IMR-90 (cell line): Measurements from ENCODE around the gene CAVIN2.

ENCODE experiments used
- CEBPB ChIP-seq: IDR thresholded peaks from 2 replicates; pipeline ENCODE4 v1.6.1; 2012; ENCODE audit warnings: low read depth, low read length, improper control_type of control experiment
- CTCF ChIP-seq: conservative IDR thresholded peaks from 2 replicates; pipeline ENCODE4 v1.5.1; 2012; ENCODE audit warnings: mild to moderate bottlenecking, low read depth, low read length, improper control_type of control experiment
- ELK1 ChIP-seq: fragments of 150-350 bp; IDR thresholded peaks from 2 replicates; pipeline ENCODE4 v1.6.1; 2016; ENCODE audit warnings: low read depth, mild to moderate bottlenecking, low read length, moderate library complexity, borderline replicate concordance
- FOS ChIP-seq: fragments of 150-350 bp; IDR thresholded peaks from 2 replicates; pipeline ENCODE4 v1.6.1; 2016; ENCODE audit warnings: low read depth, low read length
- MXI1 ChIP-seq: IDR thresholded peaks from 2 replicates; pipeline ENCODE4 v1.6.1; 2012; ENCODE audit warnings: low read depth, mild to moderate bottlenecking, low read length, moderate library complexity, borderline replicate concordance
- POLR2A ChIP-seq: IDR thresholded peaks from 2 replicates; pipeline ENCODE4 v1.6.1; 2012; ENCODE audit warnings: mild to moderate bottlenecking, low read depth, low read length
- RAD21 ChIP-seq: IDR thresholded peaks from 2 replicates; pipeline ENCODE4 v1.6.1; 2012; ENCODE audit warnings: low read length, improper control_type of control experiment
- RCOR1 ChIP-seq: IDR thresholded peaks from 2 replicates; pipeline ENCODE4 v1.6.1; 2012; ENCODE audit warnings: mild to moderate bottlenecking, low read length, improper control_type of control experiment; ENCODE audit not compliant: insufficient replicate concordance
- RFX5 ChIP-seq: IDR thresholded peaks from 2 replicates; pipeline ENCODE4 v1.8.0; 2012; ENCODE audit warnings: low read depth, mild to moderate bottlenecking, low read length, moderate library complexity
- SMC3 ChIP-seq: fragments of 150-350 bp; IDR thresholded peaks from 2 replicates; pipeline ENCODE4 v1.6.1; 2016; ENCODE audit warnings: low read depth, mild to moderate bottlenecking, antibody characterized with exemption, low read length, moderate library complexity
- USF2 ChIP-seq: fragments of 150-350 bp; IDR thresholded peaks from 2 replicates; pipeline ENCODE4 v1.6.1; 2017; ENCODE audit warnings: mild to moderate bottlenecking, antibody characterized with exemption, low read length, low read depth

- TF ChIP-seq CTCF (no peak), RFX5 (no peak), CEBPB (no peak), RCOR1 (no peak), POLR2A (no peak), USF2 (no peak), RAD21 (no peak), SMC3 (no peak), ELK1 (no peak), MXI1 (no peak), FOS (no peak)
These were observed 29.0 kb upstream of the CAVIN2 start for GRCh38 chr2:191875859-191876258.
